GM21717 (cell line): ENCODE results near the gene TNRC6C.
"Not testable (repeated sequence)": the region's sequence is repeated elsewhere in the genome, so short reads cannot be mapped to it uniquely, and the experiment has no call there.

ENCODE experiments used
- ATAC-seq: cut with Tn5 transposase; IDR thresholded peaks from one replicate; pipeline ENCODE4 v1.9.1; 2021; ENCODE audit warnings: mild to moderate bottlenecking, moderate library complexity; ENCODE audit not compliant: unreplicated experiment

Gene TNRC6C

GRCh38 chr17:78133971-78134898, 175.7 kb downstream of the TNRC6C start:
- ATAC-seq, result no peak

- ATAC-seq, result no peak
Observed at GRCh38 chr17:78134899-78135385, 176.4 kb downstream of the TNRC6C start.

GRCh38 chr17:78135858-78136500, 177.5 kb downstream of the TNRC6C start:
- ATAC-seq, result no peak

- no peak for ATAC-seq
Observed at GRCh38 chr17:78137392-78138203, 179.1 kb downstream of the TNRC6C start.

GRCh38 chr17:78138204-78139060, 179.9 kb downstream of the TNRC6C start:
- ATAC-seq, result no peak

- ATAC-seq, result not testable (repeated sequence)
Observed at GRCh38 chr17:78139861-78140168, 181.3 kb downstream of the TNRC6C start.

GRCh38 chr17:78140169-78141051, 181.9 kb downstream of the TNRC6C start:
- ATAC-seq, result peak; percentile 55

- no peak for ATAC-seq
Observed at GRCh38 chr17:78141437-78142118, 183.1 kb downstream of the TNRC6C start.

GRCh38 chr17:78142119-78142861, 183.8 kb downstream of the TNRC6C start:
- no peak for ATAC-seq

- ATAC-seq, result no peak
Observed at GRCh38 chr17:78143214-78144146, 185.0 kb downstream of the TNRC6C start.

GRCh38 chr17:78144147-78144719, 185.7 kb downstream of the TNRC6C start:
- ATAC-seq, result no peak

GRCh38 chr17:78144736-78145641, 186.5 kb downstream of the TNRC6C start:
- ATAC-seq, result no peak

GRCh38 chr17:78146471-78146869, 188.0 kb downstream of the TNRC6C start:
- ATAC-seq, result no peak

- ATAC-seq, result no peak
Observed at GRCh38 chr17:78146881-78147280, 188.4 kb downstream of the TNRC6C start.

- ATAC-seq, result no peak
Observed at GRCh38 chr17:78147315-78147998, 189.0 kb downstream of the TNRC6C start.
